ENCODE results near the gene LYZL4.

DNA sequence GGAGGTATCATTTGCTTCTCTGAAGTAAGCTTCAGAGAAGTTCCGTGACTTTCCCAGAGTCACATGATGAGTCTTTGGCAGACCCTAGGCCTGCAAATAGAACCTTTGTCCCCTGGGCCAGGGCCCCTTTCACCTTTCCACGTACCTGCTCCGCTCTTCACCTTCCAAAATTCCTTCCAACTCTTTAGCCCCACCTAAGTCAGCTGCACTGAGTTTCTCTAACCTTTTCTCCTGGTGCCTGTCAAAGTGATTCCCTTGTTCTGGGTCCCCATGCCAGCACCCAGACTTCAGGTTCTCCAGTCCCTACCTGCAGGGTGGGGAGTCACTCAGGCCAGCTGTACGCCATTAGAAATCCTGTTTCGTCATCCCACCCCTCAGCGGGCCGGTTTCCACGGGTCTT, 12.8 kb downstream of the LYZL4 start:
- TF ChIP-seq, protein P1, sequence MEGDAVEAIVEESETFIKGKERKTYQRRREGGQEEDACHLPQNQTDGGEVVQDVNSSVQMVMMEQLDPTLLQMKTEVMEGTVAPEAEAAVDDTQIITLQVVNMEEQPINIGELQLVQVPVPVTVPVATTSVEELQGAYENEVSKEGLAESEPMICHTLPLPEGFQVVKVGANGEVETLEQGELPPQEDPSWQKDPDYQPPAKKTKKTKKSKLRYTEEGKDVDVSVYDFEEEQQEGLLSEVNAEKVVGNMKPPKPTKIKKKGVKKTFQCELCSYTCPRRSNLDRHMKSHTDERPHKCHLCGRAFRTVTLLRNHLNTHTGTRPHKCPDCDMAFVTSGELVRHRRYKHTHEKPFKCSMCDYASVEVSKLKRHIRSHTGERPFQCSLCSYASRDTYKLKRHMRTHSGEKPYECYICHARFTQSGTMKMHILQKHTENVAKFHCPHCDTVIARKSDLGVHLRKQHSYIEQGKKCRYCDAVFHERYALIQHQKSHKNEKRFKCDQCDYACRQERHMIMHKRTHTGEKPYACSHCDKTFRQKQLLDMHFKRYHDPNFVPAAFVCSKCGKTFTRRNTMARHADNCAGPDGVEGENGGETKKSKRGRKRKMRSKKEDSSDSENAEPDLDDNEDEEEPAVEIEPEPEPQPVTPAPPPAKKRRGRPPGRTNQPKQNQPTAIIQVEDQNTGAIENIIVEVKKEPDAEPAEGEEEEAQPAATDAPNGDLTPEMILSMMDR (conservative IDR thresholded peaks at IDR 0.05; ENCODE audit: low read length), result no peak
- no peak for TF ChIP-seq EZH2phosphoT487 (IDR thresholded peaks at IDR 0.05; ENCODE audit: borderline replicate concordance, low read depth, low read length)
